Measurements from ENCODE around the gene PRKCH. TPM values are rescaled to one million over a fixed set of nuclear protein-coding genes. Genes with fewer than 3 reads are reported as not detected.

Gene PRKCH
- polyA plus RNA-seq, 1 donor from 2014 or later, result 2.0 TPM

DNA sequence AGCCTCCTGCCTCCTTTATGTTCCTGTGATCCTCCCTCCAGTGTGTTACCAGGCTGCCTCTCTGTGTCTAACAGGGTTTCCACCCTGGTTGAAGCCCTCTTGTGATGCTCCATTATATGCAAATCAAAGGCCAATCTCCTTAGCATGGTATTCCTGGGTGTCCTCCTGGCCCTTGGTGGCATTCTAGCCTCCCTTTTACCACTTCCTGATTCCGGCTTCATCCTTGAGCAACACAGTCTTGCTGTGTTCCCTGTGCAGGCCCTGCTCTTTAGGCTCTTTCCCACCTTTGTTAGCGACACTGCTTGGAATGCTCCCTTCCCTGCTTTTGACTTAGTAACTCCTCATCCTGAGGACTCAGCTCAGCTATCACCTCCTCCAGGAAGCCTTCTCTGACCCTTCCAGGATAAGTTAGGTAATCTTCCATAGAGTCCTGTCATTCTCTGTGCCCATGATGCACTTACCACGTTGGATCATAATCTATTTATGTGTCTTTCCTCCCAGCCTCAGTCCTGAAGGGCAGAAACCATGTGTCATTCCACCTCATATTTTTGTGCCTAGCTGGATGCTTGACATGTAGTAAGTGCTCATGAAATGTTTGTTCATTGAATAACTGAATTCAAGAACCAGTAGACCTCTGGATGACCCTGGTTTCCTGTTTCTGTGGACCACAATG, 37.3 kb downstream of the PRKCH start:
- no peak overlapping the region for H3K9ac ChIP-seq (ENCODE audit: low read length)
- H3K27me3 ChIP-seq (ENCODE audit: insufficient read depth, low read depth, low read length), result no peaks in the 10 kb centered on the region
- no peak overlapping the region for H3K4me2 ChIP-seq (ENCODE audit: low read length)
- H3K9me2 ChIP-seq (ENCODE audit: insufficient read depth, low read length), result no peaks in the 10 kb centered on the region
- H3K9me3 ChIP-seq (ENCODE audit: low read length), result no peaks in the 10 kb centered on the region
- H3K27ac ChIP-seq (ENCODE audit: low read length), result no peak overlapping the region
- no peak overlapping the region for H3K4me3 ChIP-seq (ENCODE audit: low read length)
- no peak for TF ChIP-seq POLR2AphosphoS5 (IDR thresholded peaks at IDR 0.05)
- TF ChIP-seq TAF1 (IDR thresholded peaks at IDR 0.05; ENCODE audit: low read depth), result no peak
- TF ChIP-seq REST (IDR thresholded peaks at IDR 0.05; ENCODE audit: borderline replicate concordance), result no peak
- TF ChIP-seq EP300 (conservative IDR thresholded peaks at IDR 0.05; ENCODE audit: poor library complexity, severe bottlenecking), result no peak
- TF ChIP-seq EZH2 (IDR thresholded peaks at IDR 0.05; ENCODE audit: borderline replicate concordance, insufficient read depth, low read length, poor library complexity, severe bottlenecking), result no peak
- TF ChIP-seq RAD21 (conservative IDR thresholded peaks at IDR 0.05), result no peak
- TF ChIP-seq SMC3 (conservative IDR thresholded peaks at IDR 0.05; ENCODE audit: poor library complexity), result no peak
- TF ChIP-seq, protein P1, sequence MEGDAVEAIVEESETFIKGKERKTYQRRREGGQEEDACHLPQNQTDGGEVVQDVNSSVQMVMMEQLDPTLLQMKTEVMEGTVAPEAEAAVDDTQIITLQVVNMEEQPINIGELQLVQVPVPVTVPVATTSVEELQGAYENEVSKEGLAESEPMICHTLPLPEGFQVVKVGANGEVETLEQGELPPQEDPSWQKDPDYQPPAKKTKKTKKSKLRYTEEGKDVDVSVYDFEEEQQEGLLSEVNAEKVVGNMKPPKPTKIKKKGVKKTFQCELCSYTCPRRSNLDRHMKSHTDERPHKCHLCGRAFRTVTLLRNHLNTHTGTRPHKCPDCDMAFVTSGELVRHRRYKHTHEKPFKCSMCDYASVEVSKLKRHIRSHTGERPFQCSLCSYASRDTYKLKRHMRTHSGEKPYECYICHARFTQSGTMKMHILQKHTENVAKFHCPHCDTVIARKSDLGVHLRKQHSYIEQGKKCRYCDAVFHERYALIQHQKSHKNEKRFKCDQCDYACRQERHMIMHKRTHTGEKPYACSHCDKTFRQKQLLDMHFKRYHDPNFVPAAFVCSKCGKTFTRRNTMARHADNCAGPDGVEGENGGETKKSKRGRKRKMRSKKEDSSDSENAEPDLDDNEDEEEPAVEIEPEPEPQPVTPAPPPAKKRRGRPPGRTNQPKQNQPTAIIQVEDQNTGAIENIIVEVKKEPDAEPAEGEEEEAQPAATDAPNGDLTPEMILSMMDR (IDR thresholded peaks at IDR 0.05; ENCODE audit: poor library complexity, severe bottlenecking), result no peak
- TF ChIP-seq MXI1 (conservative IDR thresholded peaks at IDR 0.05; ENCODE audit: poor library complexity, severe bottlenecking), result no peak
- no peaks in the 10 kb centered on the region for H3K79me2 ChIP-seq (replicated peaks; ENCODE audit: insufficient read depth, low read length)
- no peaks in the 10 kb centered on the region for H3F3A ChIP-seq (ENCODE audit: insufficient read depth, low read length, poor library complexity, severe bottlenecking)
- no peak overlapping the region for H2AFZ ChIP-seq (ENCODE audit: low read depth, low read length)
- H3K36me3 ChIP-seq (ENCODE audit: insufficient read depth, low read length), result no peaks in the 10 kb centered on the region
- no peaks in the 10 kb centered on the region for H4K20me1 ChIP-seq (ENCODE audit: insufficient read depth)

DNA sequence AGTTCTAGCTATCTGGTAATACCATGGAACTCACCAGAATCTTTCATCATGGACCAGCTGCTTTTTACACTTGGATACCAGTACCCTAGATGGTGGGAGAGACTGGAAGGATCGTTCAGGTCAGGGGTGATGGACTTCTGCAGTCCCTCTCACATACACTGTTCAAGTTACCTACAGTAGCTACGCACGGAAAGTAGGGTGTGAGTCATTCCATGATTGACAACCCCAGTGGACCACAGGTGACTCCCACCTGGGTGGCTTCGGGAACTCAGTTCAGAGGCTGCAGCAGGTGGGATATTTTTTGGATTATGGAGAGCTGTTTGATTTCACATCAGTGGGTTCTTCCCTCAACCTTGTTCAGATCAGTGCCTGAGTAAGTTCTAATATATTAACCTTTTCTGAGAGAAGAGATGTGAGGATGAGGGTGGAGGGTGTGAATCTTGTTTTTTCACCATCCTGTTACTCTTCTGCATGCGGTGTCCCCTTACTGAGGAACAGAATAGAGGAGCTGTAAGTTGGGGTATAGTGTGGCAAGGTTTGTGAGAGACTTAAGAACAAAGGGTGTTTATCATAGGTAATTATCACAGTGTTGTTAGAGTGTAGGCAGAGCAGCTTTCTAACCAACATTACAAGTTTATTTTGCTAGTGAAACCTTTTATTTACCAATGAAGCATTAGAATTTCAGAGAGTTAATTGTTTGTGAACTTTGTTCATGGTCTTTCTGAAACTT, 39.6 kb downstream of the PRKCH start:
- no peaks in the 10 kb centered on the region for H3K9me2 ChIP-seq (ENCODE audit: insufficient read depth, low read length)

More for the DNA sequence above, 39.6 kb downstream of the PRKCH start:
- Histone ChIP-seq H3K27ac (ENCODE audit: low read length) (no peak overlapping the region), H3K27me3 (ENCODE audit: insufficient read depth, low read depth, low read length) (no peaks in the 10 kb centered on the region), H3K9me3 (ENCODE audit: low read length) (no peaks in the 10 kb centered on the region), H3K4me2 (ENCODE audit: low read length) (no peak overlapping the region), H2AFZ (ENCODE audit: low read depth, low read length) (no peak overlapping the region), H4K20me1 (ENCODE audit: insufficient read depth) (no peaks in the 10 kb centered on the region), H3F3A (ENCODE audit: insufficient read depth, low read length, poor library complexity, severe bottlenecking) (no peaks in the 10 kb centered on the region), H3K9ac (ENCODE audit: low read length) (no peak overlapping the region), H3K4me3 (ENCODE audit: low read length) (no peak overlapping the region), H3K79me2 (replicated peaks; ENCODE audit: insufficient read depth, low read length) (no peaks in the 10 kb centered on the region), H3K36me3 (ENCODE audit: insufficient read depth, low read length) (no peaks in the 10 kb centered on the region)
- TF ChIP-seq TAF1 (IDR thresholded peaks at IDR 0.05; ENCODE audit: low read depth), result no peak
- TF ChIP-seq, protein P1 (IDR thresholded peaks at IDR 0.05; ENCODE audit: poor library complexity, severe bottlenecking), result no peak
- TF ChIP-seq RAD21 (conservative IDR thresholded peaks at IDR 0.05), result no peak
